H1 (cell line): Measurements from ENCODE around the gene PEAK1. TPM values are rescaled to one million over a fixed set of nuclear protein-coding genes. Genes with fewer than 3 reads are reported as not detected.

ENCODE experiments used
- CBX8 ChIP-seq: fragments of 300-800, 300-1000 bp; sonication (generic); IDR thresholded peaks from 2 replicates; pipeline ENCODE4 v1.7.1; 2016; ENCODE audit warnings: low read depth, low read length, borderline replicate concordance
- RNF2 ChIP-seq: fragments of 200-900, 300-1000 bp; sonication (generic); IDR thresholded peaks from 2 replicates; pipeline ENCODE4 v1.7.1; 2016; ENCODE audit warnings: borderline replicate concordance, low read depth, mild to moderate bottlenecking, antibody characterized with exemption, low read length; ENCODE audit not compliant: poor library complexity, severe bottlenecking; ENCODE audit errors: missing control alignments
- polyA plus RNA-seq, 7 experiments: library from polyadenylated mRNA; depleted of rRNA in 3 of 7; stranded (reverse) in 5 of 7; unstranded in 2 of 7; fragments of >200 nt in 5 of 7; fragments of 200-250 nt in 2 of 7; gene quantifications; 1 replicate in 5 of 7; 2 replicates in 1 of 7; 4 replicates in 1 of 7; pipeline versions ENCODE4 v1.2.1 to v1.2.3, GENCODE V29; 2011 to 2013; ENCODE audit warnings: missing spikeins in 2 of 7, mixed read lengths in 2 of 7
- total RNA-seq: library from RNA; stranded (reverse); fragmentation: NEBNext Ultra II Directional; extraction: Animal tissue kit (Norgen Biotek cat#: 25700); gene quantifications from 2 replicates; pipeline ENCODE4 v1.2.1, GENCODE V29; 2021

Gene PEAK1
- total and polyA plus RNA-seq, 2 of the 8 experiments (the other 6 are each of a cell fraction or from before 2014, with no cell fraction given): 8.8 to 44.8 TPM

- TF ChIP-seq RNF2: no peak
- TF ChIP-seq CBX8: no peak
Measured at GRCh38 chr15:77327168-77327567, 92.7 kb downstream of the PEAK1 start (continued).
